ENCODE results near the gene NRXN3.

NRXN3 gene

DNA sequence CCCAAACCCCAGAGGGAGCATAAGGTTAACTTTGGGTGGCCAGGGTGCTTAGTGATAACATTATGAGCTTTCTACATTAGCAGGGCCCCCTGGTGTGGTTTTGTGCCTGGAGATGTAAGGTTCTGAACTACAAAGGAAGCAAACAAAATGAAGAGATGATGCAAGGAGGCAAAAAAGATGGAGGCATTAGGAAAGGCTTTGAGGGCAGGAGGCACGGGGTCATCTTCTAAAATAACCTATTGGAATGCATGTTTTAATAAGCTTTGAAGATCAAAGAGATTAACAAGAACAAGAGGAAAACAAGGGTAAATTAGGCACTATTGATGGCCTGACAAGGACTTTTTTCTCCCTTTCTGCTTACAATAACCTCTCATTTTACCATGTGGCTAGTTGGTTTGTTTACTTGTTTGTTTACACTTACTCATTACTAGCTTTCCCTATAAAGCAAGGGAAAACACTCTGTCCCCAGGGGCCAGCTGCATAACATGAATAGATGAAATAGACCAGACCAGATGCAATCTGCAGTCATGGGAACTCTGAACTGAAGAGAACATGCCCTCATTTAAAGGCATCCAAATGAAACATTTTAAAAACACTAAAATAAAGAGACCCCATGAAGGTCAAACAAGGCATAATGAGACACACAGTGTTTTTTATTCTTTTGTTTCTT is 1650.8 kb downstream of the NRXN3 start:
- no peak for DNase-seq

DNA sequence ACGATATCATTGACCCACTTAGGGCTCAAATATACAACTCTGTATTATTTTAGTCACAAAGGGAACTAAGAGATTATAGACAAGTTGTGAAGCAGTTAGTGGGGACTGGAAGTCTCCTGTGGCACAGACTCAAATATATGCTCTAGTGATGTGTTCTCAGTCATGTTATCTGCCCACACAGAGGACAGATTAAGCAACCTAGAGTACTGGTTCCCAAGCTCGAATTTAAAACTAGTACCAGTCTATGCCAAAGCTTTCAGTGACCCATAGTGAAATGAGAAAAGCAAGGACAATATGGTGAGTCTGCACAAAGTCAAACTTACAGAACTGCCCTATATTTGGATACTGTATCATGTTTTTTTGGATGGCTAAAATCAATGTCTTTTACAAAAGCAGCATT is 1651.9 kb downstream of the NRXN3 start:
- DNase-seq = no peak

DNA sequence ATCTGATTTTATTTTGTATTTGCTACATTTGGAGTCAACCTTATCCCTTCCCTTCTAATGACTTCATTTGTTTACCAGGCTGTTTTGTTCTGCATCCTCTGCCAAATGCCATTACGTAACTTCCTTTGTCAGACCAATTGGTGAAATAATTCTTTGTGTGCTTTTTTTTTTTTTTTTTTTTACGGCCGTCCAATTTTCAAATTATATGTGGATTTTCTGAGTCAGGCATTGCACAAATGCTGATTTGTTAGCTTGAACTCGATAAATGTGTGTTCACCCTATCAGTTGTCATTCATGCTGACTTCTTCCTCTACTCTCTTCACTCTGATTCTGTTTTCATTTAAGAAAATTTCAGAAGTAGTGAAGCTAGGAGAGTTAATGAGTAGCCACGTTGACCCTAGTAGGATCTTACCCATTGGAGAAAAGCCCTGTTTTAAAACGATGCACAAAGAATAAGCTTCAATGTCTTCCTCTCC is 1654.9 kb downstream of the NRXN3 start:
- no peak for DNase-seq

DNA sequence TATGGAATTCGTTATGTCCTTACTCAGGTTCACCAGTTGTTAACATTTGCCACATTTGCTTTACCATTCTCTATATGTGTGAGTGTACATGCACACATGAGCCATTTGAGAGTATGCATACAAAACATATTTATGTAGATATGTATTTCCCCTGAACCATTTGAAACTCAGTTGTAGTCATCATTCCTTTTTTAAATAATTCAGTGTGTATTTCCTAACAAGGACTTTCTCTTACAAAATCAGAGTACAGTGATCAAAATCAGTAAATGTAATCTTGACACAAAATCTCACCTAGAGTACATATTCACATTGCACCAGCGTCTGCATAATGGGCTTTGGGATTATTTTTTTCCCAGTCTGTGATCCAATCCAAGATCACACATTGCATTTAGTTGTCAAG is 1656.2 kb downstream of the NRXN3 start:
- no peak for DNase-seq

DNA sequence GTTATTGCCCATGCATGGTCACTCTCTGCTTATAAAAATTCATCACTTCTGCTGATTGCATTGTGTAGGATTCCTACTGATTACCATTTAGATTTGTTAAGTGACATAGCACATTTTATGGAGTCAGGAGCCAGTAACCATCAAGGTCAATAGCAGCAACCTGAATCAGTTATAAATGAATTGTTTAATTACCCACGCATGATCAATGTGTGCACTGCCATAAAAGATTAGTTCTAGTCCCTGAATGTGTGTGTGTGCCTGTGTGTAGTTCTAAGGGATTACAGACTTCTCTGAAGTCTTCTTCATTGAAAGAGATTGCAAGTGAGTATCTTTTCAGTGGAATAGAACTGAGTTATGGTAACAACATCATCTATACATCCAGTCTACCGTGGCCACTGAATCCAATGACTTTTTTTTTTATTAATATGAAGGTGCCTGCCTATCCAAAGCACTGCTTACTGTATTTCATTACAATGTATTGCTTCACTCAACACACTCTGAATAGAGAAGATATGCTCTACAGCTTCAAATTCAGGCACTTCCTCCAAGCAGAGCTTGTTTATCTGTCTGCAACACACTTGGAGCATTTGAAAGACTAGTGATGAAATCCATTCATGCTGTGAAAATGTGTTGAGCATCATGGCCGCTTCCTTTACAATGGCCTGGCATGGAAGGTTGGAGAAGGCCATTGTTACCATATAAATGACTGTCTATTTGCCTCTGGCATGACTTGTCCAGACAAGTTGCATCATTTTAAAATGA is 1659.4 kb downstream of the NRXN3 start:
- DNase-seq = no peak

DNA sequence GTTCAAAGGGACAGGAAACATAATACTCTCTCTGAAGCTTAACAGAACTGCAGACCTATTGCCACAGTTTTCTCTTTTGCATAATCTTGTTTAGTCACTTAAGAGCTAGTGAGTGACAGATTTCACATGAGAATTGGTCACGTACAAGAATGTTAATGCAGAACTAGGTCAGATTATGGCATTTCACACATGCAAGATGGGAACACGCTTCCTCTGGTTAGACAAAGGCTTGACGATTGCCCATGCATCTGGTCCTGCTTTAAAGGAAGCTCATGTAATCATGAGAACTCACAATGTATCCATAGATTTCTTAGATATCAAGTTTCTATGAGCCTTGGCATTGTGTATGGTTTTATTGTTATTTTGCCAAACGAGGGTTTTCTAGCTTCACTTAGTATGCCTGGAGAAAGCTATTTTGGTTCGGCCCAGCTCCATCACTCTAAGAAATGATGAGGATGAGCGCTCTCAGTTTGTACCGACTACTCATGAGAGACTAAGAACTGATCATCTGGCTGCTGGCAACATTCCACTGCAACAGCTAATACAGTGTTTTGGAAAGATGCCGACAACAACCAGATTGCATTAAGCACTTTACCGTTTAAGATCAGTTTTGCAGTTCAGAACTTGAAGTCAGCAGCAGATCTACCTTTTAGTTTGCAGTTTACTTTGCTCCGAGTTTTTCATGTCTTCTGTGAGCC is 1661.2 kb downstream of the NRXN3 start:
- no peak for DNase-seq

DNA sequence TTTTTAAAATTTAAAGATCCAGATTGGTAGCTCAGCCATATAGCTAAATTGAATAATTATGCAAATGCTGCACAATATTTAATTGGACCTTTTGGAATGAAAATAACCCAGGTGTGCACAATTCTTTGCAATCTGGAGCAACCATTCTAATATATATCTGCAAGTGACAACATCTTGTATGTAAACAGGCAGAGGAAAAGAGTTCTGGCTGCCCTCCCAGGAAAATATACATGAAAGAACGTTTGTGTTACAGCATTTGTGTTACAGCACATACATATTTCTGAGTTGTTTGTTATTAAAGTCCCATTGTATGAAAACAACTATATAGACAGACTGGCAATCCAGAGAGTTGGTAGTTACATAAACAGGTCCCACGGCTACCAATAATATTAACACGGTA is 1663.6 kb downstream of the NRXN3 start:
- DNase-seq = no peak

DNA sequence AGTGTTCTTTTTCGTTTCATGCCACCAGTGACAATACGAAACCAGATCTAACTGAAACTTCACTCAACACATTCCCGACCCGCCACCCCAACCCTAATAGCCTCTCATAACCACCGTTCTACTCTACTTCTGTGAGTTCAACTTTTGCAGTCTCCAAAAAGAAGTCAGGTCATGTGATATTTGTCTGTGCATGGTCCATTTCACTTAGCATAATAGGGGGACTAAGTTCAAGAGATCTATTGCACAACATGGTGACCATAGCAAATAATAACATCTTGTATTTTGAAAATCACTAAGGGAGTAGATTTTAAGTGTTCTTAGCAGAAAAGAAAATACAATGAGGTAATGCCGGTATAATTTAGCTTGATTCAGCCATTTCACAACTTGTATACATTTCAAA is 1664.7 kb downstream of the NRXN3 start:
- DNase-seq = no peak

DNA sequence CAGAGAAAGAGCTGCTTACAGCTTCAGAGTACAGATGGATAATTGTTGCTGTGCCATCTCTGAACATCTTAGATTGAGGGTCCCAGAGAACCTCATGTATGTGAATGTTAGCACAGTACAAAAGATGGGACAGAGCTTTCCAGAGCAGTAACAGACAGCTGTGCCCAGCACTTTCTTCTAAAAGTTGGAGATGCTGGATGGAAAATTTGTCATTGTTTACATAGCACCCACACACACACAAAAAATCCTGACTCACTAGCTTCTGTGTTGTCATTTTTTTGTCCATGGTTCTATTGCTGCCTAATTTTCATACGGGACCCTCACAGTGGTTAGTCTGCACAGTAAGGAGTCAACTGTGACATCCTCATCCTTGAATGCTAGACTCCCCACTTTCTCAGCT is 1666.4 kb downstream of the NRXN3 start:
- DNase-seq = no peak

DNA sequence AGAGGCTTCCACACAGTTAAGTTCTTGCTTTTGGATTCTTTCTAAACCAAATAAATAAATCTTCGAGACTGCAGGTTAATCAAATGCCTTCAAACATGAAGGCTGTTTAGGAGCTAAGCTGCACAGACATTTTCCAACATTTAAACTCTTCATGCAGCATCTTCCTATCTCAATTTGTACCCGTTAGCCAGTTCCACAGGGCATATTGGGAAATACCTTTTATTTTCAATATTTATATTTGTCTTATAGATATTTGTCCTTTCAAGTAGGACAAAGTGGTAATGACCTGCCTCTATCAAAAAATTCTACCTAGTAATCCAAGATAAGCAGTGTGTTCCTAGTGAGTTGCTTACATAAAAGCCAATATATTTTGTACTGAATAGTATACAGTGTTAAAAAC is 1667.5 kb downstream of the NRXN3 start:
- DNase-seq = no peak

DNA sequence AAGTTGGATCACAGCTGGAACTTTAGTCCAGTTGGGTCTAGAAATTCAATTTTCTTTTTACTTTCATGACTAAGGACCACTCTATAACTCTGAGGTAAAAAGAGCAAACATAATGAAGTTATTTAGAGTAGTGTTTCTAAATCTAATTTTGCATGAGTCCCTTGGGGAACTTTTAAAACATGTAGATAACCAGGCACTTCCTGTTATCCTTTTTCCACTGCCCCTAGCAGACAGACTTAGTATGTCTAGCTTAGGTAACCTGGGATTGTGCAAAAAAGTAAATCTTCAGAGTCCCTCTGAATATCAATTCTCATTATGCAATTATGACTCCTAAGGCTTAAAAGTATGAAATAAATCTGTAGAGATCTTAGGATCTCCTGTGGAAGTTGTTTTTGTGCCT is 1669.9 kb downstream of the NRXN3 start:
- DNase-seq = no peak

DNA sequence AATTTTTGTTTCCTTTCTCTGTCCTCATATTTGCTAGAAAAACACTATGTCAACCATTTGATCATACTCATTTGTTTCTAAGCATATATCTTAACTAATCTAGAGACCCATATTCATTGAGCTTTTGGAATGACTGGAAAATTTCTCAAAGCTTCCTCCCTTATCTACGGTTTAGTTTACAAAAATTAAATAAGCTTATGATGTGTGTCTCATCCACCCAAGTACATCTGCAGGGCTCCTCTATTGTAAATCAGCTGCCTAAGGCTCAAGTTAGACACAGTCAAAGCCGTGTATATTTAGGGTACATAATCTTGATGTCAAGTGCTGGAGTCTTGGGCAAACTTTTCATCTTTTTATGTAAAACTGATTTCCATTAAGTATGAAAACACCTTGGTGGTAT is 1670.7 kb downstream of the NRXN3 start:
- no peak for DNase-seq

DNA sequence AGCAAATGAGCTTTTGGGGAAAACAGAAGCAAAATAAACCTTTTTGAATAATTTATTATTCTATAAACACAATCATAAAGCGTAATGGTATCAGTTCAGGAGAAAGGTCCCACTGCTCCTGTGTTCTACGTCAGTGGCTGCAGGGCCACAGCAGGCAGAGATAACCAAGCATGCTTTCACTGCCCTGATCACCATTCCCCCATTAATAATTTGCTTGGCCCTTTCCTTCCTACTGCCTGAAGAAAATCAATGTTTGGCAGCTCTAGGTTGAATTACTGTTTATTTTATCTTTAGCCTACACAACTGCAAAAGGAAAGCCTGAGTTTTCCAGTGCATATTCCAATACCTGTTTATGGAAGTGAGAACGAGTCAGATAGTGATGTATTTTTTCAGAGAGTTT is 1671.3 kb downstream of the NRXN3 start:
- no peak for DNase-seq

DNA sequence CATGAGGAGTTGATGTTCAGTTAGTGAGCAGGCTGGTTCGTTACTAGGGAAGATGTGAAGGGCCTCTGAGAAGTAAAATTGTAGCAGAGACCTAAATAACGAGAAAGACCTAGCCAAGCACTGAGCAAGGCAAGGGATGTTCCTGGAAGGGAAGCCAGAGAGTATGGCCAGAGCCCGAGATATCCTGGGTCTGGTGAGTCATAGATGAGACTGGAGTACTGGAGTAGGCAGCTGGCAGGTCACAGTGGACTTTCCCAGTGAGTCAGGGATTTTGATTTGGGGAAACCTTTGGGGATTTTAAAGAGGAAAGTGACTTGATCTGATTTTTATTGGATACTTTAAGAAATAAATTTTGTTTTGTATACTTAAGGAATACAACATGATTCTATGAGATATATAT is 1672.1 kb downstream of the NRXN3 start:
- DNase-seq = no peak

DNA sequence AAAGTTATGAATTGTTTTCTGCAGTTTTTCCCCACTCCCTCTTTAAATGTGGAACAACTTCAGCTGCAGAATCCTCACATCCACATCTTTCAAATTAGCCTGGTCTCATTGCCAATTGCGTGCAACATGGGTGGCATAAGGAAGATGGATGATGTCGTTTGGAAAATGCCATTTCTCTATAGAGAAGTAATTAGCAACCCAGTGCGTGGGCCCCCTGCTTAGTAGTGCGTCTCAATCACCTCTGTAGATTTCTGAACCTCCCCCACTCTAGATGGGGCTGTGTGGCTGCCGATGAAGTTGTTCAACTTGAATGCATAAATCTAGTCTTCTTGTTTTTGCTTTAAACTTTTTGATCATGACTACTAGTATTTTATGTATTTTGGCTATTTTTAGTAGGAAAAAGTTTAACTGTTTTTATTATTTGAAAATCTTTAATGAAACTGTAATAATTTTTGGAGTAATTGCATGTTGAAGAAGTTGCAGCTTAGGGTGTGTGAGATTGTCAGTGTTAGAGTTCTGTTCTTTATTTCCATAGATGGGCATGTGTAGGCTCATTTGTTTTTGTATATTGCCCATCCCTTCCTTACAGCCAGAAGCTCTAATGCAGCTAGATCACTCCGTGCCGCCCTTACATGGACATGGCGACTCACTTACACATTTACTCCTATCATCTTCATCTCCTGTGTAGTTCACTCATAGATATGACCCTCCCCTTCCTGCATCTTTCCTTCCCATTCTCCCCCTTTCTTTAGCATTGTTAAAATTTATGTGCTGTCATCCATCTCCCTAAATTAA is 1683.0 kb downstream of the NRXN3 start:
- no peak for DNase-seq

DNA sequence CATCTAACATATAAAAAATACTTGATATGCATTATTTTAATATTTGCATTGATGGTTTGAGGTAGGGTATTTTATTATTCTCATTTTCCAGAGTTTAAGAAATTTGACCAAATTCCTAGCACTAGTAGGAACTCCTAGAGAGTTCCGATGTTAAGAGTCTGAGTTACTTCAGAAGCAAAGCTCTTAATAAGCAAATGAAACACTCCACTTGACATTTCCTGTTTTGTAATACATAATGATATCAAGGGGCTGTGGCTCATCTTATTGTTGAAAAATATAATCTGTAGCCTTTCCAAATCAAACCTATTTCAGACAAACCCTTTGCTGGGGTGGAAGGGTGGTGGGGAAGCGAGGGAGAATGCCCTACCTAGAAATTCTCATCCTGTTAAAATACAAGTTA is 1685.6 kb downstream of the NRXN3 start:
- no peak for DNase-seq

DNA sequence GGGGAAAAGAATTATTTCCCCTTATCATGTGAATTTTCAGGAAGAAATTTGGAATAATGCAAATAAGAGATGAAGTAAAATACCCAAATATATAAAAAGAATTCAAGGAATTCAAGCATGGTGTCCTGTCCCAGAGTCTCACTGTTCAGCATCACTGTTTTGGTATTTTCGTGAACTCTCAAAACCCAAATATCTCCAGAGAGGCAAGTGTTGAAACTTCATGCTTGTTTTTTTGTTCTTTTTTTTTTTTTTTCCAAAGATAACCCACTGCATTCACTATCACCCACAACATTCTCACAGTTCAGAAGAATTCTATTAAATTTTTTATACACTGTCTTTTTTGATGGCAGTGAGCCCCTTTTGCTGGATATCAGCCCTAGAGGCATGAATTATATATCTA is 1686.2 kb downstream of the NRXN3 start:
- DNase-seq = no peak

DNA sequence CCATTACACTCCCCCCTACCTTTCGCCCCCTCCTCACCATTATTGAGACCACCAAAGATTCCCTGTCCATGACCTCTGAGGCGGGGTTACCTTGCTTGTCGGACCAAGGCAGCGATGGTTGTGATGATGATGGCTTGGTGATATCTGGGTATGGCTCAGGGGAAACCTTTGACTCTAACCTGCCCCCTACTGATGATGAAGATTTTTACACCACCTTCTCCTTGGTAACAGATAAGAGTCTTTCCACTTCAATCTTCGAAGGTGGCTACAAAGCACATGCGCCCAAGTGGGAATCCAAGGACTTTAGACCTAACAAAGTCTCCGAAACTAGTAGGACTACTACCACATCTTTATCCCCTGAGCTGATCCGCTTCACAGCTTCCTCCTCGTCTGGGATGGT is 1690.9 kb downstream of the NRXN3 start:
- DNase-seq = no peak

DNA sequence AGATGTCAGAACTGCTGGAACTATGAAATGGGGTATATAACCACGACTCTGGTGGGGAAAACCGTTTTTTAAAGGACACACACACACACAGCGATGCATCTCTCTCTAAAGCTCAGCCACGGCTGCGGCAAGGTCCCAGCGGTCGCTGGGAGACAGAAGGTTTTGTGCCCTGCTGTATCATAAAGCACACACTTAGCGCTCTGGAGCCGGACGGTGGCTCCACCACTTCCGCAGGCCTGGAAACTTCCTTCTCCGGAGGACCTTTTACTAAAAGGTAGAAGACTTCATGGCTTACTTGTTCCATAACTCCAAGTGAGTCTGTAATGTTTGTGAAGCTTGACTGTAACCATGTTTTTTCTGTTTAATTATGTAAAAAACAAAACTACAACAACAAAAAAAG is 1691.9 kb downstream of the NRXN3 start:
- no peak for DNase-seq

DNA sequence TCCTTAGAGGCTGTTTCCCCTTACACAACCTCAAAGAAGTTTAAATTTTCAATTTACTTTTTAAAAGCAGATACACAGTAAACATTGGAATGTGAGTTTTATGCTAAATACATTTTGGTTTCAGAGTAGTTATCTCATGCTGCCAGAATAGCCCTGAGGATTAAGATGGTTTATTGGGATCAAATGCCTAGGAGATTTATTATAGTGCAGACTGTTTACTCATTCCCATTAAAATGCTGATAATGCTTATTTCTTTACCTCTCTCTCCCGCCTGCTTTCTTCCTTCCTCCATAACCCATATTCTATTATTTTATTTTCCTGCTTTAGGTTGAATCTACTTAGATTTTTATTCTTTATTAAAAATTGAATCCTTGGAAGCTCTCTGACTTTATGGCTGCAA is 1701.0 kb downstream of the NRXN3 start:
- DNase-seq = no peak

DNA sequence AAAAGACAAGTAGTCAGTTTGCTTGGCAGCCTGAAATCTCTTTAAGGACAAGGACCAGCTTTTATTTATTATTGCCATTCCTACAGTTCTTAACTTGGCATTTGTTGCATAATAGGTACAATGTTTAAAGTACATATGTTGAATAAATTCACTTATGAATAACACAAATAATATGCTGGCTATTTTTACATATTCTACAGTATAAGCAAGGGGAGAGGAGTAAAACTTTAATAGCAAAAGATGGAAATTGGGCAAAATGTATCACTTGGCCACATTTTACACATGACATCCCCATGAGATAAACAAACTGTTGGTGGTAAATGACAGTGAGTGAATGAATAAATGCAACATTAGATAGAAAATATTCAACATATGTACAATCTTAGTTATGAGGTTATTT is 1708.1 kb downstream of the NRXN3 start:
- no peak for DNase-seq

DNA sequence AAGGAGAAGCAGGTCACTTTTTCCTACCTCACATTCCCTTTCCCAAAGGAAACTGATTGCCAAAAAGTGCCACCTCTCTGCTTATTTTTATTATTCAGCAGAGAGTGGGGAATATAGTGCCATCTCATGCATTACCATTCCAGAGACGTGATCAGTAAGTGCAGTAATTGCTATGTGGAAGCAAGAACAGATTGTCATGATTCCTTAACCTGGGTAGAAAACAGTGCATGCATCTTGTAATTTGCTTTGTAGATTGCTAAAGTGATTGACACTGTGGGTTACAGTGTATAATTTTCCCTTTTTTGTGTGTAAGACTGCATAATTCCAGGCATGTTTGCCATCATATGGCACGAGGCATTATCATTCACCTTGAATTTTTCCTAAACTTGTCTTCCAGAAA is 1708.6 kb downstream of the NRXN3 start:
- DNase-seq = no peak

DNA sequence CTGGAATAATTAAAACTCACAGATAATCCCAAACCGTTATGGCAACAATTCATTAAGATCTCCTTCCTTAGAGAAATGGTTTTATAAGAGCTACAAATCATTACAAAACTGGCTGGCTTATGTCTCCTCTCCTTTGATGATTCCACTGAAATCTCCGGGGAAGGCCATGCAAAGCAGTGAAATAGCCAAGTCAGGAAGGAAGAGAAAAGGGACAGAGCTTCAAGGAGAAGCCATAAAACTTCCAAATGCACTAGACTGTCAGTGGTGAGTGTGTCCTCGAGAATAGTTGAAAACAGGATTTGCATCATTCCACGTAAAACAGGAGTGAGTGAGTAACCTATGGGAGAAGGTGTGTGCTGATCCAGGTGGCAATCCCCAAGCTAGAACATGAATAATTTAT is 1711.1 kb downstream of the NRXN3 start:
- DNase-seq = no peak
